HG03520 (cell line): Measurements from ENCODE around the gene ZNF74.

Experiments used
- ATAC-seq: cut with Tn5 transposase; IDR thresholded peaks from one replicate; pipeline ENCODE4 v1.9.1; 2021; ENCODE audit warnings: mild to moderate bottlenecking, moderate library complexity; ENCODE audit not compliant: unreplicated experiment

ZNF74 gene

DNA sequence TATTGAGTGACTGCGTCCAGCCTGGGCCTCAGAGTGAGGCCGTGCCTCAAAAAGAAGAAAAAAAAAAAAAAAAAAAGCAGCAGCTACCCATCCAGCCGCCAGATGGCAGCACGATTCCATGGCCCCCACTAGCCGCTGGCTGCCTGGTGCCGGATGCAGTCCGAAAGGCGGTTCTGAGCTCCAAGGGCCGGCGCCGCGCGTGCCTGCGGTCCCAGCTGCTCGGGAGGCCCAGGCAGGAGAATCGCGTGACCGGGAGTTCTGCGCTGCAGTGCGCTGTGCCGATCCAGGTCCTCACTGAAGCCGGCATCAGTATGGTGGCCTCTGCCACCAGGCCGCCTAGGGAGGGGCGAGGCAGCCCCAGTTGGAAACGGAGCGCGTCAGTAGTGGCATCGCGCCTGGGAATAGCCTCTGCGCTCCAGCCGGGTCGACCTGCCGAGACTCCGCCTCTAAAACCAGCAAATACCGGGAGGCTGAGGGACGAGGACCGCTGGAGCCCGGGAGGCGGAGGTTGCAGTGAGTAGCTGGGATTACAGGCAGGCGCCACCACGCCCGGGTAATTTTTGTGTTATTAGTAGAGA, 24.3 kb downstream of the ZNF74 start:
- ATAC-seq = no peak

DNA sequence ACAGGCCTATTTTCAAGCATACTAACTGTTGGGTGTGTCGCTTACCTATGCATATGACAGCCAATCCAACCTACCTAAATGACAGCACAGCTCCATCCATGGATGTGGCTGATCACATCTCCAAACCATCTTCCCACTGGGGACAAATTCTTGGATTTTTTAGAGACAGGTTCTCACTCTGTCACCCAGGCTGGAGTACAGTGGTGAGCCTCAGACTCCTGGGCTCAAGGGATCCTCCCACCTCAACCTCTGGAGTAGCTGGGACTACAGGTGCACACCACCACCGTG, 25.7 kb downstream of the ZNF74 start:
- ATAC-seq = no peak

GRCh38 chr22:20420157-20420842, 26.3 kb downstream of the ZNF74 start:
- no peak for ATAC-seq

DNA sequence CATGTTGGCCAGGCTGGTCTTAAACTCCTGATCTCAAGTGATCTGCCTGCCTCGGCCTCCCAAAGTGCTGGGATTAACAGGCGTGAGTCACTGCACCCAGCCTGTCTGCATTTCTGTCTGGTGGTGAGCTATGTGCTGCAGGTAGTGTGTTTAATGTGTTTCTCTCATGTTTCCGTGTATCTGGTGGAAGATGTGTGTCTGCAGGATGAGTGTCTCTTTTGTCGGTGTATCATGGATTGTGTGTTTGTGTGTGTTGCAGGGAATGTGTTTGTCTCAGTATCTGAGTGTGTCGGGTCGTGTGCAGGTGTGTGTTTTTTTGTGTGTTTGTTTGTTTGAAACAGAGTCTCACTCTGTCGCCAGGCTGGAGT, 27.5 kb downstream of the ZNF74 start:
- no peak for ATAC-seq

- no peak for ATAC-seq
These were observed 28.5 kb downstream of the ZNF74 start for GRCh38 chr22:20422271-20423007.

DNA sequence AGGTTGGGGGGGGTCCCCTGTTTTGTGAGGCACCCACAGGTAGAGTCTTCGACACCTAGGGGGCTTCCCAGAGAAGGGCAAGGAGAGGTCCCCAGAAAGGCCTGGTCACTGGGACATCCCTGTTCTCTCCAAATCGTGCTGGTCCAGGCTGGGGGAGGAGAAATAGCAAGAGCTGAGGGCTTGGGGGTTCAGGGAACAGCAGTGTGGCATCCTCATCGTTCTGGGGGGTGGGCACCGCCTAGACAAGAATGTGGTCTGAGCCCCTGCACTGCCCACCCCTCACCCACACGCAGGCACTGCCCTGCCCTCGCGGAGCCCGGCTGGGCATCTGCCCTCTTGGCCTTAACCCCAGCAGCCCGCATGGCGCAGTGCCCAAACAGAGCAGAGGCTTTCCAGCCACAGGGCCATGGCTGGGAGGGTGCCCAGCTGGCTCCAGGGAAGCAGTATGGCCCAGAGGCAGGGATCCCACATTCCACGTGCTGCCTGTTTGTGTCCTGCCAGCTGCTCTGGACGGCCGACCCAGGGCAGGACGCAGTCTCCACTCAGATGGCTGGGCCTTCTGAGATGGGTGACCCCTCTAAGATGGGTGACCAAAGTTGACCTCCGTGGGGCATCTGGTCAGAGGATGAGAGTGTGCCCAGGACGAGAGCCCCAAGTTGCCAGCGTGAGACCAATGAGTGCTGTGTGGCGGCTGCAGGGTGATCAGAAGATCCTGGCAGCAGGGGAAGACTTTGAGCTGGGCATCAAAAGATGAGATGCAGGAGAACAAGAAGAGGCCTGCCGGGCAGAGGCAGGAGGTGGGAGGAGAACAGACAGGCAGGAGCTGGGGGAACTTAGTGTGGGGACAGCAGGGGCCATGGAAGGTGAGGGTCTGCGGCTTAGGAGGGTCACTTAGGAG, 29.3 kb downstream of the ZNF74 start:
- no peak for ATAC-seq

GRCh38 chr22:20423906-20424551, 30.1 kb downstream of the ZNF74 start:
- ATAC-seq = no peak

- ATAC-seq = no peak
These were observed 30.6 kb downstream of the ZNF74 start for GRCh38 chr22:20424568-20424931.

DNA sequence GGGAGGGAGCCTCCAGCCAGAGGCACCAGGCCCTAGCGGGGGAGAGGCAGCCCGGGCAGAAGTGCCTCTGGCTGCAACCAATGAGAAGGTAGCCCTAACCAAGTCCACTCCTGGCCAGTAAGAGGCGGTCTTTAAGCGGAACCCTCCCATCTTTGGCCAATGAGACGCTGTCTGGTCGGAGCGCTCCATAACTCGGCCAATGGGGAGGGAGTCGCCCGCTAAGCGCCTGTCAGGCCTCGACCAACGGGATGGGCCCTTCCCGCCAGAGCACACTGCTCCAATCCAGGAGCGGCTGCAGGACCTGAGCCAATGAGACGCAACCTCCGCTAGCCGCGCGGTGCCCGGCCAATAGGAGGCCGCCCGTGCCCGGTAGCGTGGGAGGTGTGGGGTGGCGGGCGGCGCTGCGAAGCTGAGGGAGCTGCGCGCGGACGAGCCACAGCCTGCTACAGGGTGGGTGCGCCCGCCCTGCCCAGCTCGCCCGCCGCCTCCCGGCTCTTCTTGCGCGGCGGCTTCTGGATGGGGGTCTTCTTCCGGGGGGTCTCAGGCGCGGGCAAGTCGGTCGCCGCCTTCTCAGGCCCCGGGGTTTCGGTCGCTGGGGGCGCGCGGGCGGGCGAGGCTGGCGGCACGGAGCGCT, 31.1 kb downstream of the ZNF74 start:
- ATAC-seq = no peak

GRCh38 chr22:20425566-20426258, 31.8 kb downstream of the ZNF74 start:
- ATAC-seq = no peak

- no peak for ATAC-seq
These were observed 32.3 kb downstream of the ZNF74 start for GRCh38 chr22:20426259-20426615.

DNA sequence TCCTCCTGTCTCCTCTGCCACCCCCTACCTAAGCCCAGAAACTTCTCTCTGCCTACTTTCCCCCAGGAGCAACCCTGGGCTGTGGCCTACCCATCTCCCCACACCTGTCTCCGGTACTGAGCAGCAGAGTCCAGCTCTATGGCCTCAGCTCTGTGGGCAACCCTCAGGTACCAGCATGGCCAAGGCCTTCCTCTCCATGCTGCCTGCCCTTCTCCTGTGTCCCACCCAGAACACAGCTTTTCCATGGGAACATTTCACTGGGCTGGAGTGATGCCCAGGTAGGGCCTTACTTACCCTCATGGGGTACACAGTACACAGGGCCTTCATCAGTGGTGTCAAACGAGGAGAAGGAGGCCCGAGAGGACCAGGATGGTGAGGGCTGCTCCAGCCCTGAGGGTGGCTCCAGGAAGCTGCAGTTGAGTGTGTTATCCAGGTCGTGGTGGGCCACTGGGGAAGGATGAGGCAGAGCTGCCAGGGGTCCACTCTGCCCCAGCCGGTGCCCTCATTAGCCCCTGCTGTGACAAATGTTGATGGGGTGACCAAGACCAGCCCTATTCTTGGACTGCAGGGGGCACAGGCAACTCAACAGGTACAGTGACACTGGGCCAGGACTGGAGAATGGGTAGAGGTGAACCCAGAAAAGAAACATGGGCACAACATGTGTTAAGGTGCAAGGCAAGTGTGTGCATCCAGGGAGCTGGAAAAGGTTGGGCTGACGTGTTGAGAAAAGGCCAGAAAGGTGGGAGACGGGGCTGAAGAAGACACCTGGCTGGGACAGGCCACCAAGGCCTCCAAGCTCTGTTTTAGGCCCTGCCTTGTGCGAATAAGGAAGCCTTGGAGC, 33.4 kb downstream of the ZNF74 start:
- ATAC-seq = no peak

DNA sequence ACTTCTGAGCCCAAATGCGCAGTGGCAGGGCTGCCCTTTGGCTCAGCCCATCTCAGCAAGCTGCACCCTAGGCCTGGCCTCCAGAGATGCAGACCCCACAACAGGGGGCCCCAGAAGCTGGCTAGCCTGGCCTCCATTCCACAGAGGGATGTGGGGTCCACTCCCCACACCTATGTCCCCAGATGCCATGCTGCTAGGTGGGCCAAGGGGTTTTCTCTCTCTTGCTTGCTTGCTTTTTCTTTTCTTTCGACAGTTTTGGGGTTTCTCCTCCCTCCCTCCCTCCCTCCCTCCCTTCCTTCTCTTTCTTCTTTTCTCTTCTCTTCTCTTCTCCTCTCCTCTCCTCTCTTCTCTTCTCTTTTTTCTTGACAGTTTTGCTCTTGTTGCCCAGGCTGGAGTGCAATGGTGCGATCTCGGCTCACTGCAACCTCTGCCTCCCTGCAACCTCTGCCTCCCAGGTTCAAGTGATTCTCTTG, 34.0 kb downstream of the ZNF74 start:
- no peak for ATAC-seq

GRCh38 chr22:20428496-20429253, 34.7 kb downstream of the ZNF74 start:
- no peak for ATAC-seq

DNA sequence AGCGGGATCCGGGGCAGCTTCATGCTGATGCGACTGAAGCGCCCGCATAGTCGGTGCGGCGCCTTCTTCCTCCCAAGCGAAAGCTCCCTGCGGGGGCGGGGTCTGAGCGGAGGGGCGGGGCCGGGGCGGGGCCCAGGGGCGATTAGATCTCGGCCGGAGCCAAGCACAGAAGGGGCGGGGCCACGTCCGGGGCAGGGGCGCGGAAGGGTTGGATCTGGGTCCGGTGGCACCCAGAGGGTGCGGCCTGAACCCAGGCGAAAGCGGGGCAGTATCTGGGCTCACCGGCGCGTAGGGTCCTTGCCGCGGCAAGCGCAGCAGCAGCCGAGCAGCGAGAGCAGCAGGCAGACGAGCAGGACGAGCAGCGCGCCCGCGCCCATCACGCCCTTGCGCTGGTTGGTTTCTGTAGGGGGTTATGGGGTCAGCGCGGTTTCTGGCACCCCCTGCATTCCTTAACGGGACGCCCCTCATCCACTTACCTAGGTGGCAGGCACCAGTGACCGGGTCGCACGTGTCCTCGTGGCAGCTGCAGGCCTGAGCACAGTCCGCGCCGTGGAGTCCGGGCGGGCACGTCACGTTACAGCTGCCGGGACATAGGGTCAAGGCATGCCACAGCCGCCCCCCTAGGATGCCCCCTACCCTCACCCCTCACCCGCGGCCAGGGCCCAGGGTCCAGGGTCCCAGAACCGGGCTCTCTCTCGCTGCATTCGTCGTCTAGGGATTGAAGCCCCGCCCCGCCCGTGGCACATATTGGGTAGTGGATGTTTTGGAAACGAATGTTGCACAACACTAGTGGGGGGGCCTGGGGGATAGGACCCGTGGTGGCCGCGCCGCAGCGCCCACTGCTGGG, 35.5 kb downstream of the ZNF74 start:
- no peak for ATAC-seq

- ATAC-seq = no peak
These were observed 36.3 kb downstream of the ZNF74 start for GRCh38 chr22:20430101-20430719.
